ENCODE data around the gene LIF.
"Not testable (repeated sequence)": the region's sequence is repeated elsewhere in the genome, so short reads cannot be mapped to it uniquely, and the experiment has no call there.

Gene LIF

DNA sequence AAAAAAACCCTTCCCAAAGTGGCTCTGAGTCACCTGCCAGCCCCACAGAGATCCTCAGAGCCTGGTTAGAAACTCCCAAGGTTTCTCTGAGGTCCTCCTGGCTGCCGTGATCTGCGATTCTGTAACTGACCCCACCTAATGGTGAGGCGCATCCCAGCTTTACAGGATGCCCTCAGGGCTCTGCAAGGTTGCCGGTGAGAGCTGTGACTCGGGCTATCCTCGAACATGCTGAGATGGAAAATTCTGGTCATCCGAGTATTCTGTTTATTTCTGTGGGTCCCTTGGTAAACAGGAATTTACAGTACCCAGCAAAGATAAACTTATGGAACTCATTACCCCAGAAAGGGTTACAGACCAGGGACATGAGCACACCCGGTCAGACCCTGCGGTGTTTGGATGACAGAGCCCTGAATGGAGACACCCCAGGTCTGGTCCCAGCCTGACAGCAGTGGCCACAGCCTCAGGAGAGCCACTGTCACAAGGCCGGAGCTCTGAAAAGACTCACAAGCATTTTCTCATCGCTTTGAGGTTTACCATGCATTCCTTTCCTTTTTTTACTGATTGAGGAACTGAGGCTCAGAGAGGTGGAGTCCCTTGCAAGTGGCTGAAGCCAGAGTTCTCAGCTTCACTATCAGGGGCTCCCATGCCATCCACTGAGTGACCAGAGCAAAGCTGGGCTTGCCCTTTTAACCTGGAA is 22.2 kb downstream of the LIF start:
- no peak for DNase-seq

- no peak for DNase-seq
These were observed 23.3 kb downstream of the LIF start for GRCh38 chr22:30223303-30223702.

- no peak for DNase-seq
These were observed 24.2 kb downstream of the LIF start for GRCh38 chr22:30222321-30222720.

GRCh38 chr22:30221121-30221992 is 25.2 kb downstream of the LIF start:
- DNase-seq: peak; percentile 48

DNA sequence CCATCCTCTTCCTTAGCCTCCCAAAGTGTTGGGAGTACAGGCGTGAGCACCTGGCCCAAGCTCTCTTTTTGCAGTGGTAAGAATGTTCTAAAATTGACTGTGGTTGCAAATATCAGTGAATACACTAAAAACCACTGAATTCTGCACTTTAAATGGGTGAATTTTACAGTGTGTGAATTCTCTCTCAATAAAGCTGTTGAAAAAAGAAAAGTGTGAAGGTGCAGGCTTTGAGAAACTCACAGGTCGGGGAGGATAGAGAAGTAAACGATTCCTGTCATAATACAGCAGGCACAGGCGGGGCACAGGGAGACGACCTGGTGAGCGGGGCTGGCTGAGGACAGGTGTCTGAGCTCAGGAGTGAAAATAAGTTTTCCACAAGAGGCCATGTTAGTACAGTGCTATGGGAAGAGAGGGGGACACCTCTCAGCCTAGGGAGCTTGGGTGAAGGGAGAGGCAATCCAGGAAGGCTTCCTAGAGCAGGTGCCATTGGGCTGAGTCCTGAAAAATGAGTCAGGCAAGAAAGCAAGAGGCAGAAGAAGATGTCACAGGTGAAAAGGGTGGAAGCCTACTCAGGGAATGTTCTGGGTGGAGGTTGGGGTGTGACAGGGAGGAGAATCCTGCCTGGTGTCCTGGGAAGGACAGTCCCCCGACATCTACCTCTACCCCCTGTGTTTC is 26.1 kb downstream of the LIF start:
- no peak for DNase-seq

DNA sequence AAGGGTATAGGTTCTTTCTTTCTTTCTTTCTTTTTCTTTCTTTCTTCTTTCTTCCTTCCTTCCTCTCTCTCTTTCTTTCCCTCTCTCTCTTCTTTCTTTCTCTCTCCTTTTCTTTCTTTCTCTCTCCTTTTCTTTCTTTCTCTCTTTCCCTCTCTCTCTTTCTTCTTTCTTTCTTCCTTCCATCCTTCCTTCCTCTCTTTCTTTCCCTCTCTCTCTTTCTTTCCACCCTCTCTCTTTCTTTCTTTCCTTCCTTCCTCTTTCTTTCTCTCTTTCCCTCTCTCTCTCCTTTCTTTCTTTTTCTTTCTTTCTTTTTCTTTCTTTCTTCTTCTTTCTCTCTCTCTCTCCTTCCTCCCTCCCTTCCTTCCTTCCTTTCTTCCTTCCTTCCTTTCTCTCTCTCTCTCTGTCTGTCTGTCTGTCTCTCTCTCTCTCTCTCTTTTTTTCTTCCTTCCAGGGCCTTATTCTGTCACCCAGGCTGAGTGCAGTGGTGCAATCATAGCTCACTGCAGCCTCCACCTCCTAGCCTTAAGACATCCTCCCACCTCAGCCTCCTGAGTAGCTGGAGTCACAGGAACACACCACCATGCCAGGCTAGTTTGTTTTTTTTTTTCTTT is 26.8 kb downstream of the LIF start:
- DNase-seq: no peak

DNA sequence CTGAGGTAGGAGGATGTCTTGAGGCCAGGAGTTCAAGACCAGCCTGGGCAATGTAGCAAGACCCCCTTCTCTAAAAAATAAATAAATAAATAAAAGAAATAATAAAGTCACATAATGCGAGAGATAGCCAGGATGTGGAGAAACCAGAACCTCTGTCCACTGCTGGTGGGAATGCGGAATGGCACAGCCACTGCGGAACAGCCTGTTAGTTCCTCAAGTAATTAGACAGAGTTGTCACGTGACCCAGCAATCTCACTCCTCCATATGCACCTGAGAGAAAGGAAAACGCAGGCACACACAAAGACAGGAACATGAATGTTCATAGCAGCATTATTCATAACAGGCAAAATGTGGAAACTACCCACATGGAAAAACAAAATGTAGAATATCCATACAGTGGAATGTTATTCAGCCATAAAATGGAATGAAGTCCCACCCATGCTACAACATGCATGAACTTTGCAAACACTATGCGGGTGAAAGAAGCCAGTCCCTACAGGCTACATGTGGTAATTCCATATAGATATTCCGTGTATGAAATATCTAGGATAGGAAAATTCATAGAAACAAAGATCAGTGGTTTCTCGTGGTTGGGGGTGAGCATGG is 27.4 kb downstream of the LIF start:
- no peak for DNase-seq

- no peak for DNase-seq
These were observed 28.6 kb downstream of the LIF start for GRCh38 chr22:30217698-30218560.

DNA sequence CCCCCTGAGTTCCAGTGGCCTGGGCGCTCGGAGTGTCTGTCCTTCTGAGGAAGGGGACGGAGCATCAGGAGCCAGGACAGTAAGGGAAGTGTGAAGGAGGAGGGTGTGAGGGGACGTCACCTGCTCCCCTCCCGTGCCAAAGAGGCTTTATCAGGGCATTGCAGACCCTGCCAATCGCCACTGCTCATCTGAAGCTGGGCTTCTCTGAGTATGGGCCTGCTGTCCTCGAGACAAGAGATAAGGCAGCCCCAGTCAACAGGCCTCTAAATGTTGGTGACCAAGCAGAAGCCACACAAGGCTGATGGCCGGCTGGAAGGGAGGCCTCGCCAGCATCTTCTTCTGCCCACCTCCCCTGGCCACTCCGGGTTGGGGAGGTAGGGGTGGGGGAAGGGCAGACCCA is 29.8 kb downstream of the LIF start:
- DNase-seq: no peak

DNA sequence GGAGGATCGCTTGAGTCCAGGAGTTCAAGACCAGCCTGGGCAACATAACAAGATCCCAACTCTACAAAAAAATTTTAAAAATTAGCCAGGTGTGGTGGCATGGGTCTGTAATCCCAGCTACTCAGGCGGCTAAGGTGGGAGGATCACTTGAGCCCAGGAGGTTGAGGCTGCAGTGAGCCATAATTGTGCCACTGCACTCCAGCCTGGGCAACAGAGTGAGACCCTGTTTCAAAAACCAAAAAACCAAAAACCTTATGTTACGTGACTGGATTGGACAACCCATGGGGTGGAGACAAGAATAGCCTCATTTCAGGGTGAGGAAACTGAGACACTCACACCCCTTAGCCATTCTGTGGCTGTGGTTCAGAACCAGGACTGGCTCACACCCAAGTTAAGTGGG is 30.3 kb downstream of the LIF start:
- not testable (repeated sequence) for DNase-seq

- DNase-seq: no peak
These were observed 31.7 kb downstream of the LIF start for GRCh38 chr22:30214703-30215407.

- no peak for DNase-seq
These were observed 33.5 kb downstream of the LIF start for GRCh38 chr22:30212996-30213441.

- no peak for DNase-seq
These were observed 34.1 kb downstream of the LIF start for GRCh38 chr22:30212363-30212995.

DNA sequence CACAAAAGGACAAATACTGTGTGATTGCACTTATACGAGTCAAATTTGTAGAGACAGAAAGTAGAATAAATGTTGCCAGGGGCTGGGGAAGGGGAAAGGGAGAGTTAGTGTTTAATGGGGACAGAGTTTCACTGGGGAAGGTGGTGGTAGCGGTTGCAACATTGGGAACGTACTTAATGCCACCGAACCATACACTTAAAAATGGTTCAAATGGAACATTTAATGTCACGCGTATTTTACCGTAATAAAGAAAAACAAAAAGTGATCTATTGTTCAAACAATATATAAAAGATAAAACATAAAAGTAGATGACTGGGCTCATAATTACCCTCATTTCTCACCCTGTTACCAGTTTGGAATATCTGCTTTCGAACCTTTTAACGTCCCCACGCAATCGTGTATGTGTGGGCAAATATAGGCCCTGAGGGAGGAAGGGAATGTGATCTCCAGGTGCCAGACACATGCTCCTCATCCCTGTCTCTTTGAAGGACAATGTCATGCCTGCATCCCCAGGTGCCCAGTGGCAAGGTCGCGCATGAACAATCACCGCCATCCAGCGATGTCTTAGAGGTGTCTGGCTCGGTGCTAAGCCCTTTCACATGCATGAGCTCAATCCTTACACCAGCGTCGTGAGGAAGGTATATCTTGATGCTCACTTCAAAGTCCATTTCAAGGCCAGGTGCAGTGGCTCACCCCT is 35.3 kb downstream of the LIF start:
- no peak for DNase-seq

- DNase-seq: no peak
These were observed 36.2 kb downstream of the LIF start for GRCh38 chr22:30210235-30210909.

DNA sequence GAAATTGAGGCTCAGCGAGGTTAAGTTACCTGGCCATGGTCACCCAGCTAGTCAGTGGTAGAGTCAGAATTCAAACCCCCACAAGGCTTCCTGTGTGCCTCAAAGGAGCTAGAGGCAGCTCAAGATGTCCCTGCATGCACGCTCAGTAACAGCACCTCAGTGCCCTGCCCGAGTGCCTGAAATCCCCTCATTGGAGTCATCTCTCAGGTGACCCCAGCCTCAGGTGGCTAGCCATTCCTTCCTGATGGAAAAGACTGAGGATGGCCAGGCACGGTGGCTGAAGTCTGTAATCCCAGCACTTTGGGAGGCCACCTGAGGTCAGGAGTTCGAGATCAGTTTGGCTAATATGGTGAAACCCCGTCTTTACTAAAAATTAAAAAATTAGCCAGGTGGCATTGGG is 36.9 kb downstream of the LIF start:
- DNase-seq: no peak

- no peak for DNase-seq
These were observed 37.6 kb downstream of the LIF start for GRCh38 chr22:30208631-30209603.

DNA sequence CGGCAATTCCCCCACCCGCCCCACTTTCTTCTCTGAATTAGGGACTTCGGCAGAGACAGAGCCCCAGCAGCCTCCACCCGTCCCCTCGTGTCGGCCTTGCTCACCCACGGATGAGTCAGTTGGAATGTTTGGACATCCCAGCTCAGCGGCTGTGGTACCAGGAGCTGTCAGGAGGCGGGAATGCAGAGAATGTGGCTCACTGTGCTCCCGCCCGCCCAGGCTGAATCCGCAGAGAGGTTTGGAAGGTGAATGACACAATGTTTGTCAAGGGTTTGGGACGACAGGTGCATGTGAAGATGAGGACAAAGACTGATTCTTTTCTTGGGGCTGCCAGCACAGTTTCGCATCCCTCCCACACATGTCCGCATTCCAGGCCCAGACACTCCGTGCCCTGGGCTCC is 39.6 kb downstream of the LIF start:
- no peak for DNase-seq

Measured in stimulated activated CD4-positive, alpha-beta T cell treated with anti-CD3 and anti-CD28 coated beads, Interleukin-12 subunit alpha, Interleukin-12 subunit beta, amount 100 ng/mL, for 4 hours (primary cell).